ENCODE measurements around the gene ERCC1. TPM values are rescaled to one million over a fixed set of nuclear protein-coding genes. Genes with fewer than 3 reads are reported as not detected.
A peak's percentile ranks its signal among the peaks of the same experiment; 100 is the strongest.

ERCC1 gene
- total RNA-seq, 1 experiment from 2014 or later, result 57.3 TPM

- H3K9me2 ChIP-seq (replicated peaks; ENCODE audit: low read length), result no peaks in the 10 kb centered on the region
- H3K27ac ChIP-seq (ENCODE audit: low read length), result peak overlapping the region; percentile 73
- H3K9me3 ChIP-seq (ENCODE audit: low read length), result no peaks in the 10 kb centered on the region
- ChIA-PET CTCF (no interaction called here), POLR2A (ENCODE audit: unreplicated experiment) (interaction anchor here (0.6 to 1.0 kb wide), 2 partner anchors 16 to 22 kb away, joined by 4 to 8 read pairs; no protein-coding TSS in a partner anchor)
- BruUV-seq (replicated peaks), result TSS peak; percentile 94
- no peaks in the 10 kb centered on the region for H3K27me3 ChIP-seq (ENCODE audit: low read length)
- ATAC-seq, result no peak; the same call in 1 of the 2 replicates
- H3K4me2 ChIP-seq (ENCODE audit: low read length), result peak overlapping the region; percentile 99
- no peaks in the 10 kb centered on the region for H3K36me3 ChIP-seq (ENCODE audit: low read depth, low read length)
- H3K4me1 ChIP-seq (ENCODE audit: insufficient read depth, low read length), result peaks cover 37% of the 10 kb centered on the region
- intact Hi-C loops (cut with micrococcal nuclease), result loop anchor here (2.0 kb wide), 1 partner anchor 16 kb away; the partner anchor contains the start of gene FOSB
- TF ChIP-seq EZH2 (IDR thresholded peaks at IDR 0.05; ENCODE audit: low read length, unreplicated experiment) (no peak), CTCF (conservative IDR thresholded peaks at IDR 0.05; ENCODE audit: low read depth, low read length) (no peak), EZH2phosphoT487 (IDR thresholded peaks at IDR 0.05; ENCODE audit: borderline replicate concordance, low read length) (no peak)
- DNase-seq, result peak; percentile 24
- no peaks in the 10 kb centered on the region for H3K79me2 ChIP-seq (ENCODE audit: low read length)
- H3K9ac ChIP-seq (ENCODE audit: low read length), result peak overlapping the region; percentile 86
- H3F3A ChIP-seq (ENCODE audit: low read length, unreplicated experiment), result no peaks in the 10 kb centered on the region
- no peaks in the 10 kb centered on the region for H4K20me1 ChIP-seq (ENCODE audit: low read length)
- H3K4me3 ChIP-seq (ENCODE audit: low read length), result peak overlapping the region; percentile 77
- peak overlapping the region; percentile 82 for H2AFZ ChIP-seq (ENCODE audit: low read length)
Observed at GRCh38 chr19:45451131-45451849, 27.6 kb upstream of the ERCC1 start.

DNA sequence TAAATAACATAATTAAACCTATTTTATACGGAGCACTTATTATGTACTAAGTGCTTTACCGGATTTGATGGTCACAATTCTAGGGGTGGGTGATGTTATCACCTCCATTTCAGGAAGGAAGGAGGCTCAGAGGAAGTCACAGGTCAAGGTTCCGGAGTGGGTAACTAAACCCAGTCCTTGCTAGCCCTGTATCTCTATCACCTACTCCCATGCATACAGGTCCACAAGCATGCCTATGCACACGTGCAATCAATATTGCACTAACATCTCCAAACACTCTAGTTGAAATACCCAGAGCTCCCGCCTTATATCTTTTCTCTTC, 26.3 kb upstream of the ERCC1 start:
- Histone ChIP-seq H3K4me2 (ENCODE audit: low read length) (peak overlapping the region; percentile 89), H3K79me2 (ENCODE audit: low read length) (no peaks in the 10 kb centered on the region), H3F3A (ENCODE audit: low read length, unreplicated experiment) (no peaks in the 10 kb centered on the region), H3K27ac (ENCODE audit: low read length) (peak overlapping the region; percentile 78), H4K20me1 (ENCODE audit: low read length) (no peaks in the 10 kb centered on the region), H3K9me2 (replicated peaks; ENCODE audit: low read length) (no peaks in the 10 kb centered on the region), H3K4me1 (ENCODE audit: insufficient read depth, low read length) (peaks cover 25% of the 10 kb centered on the region), H3K9me3 (ENCODE audit: low read length) (no peaks in the 10 kb centered on the region), H3K9ac (ENCODE audit: low read length) (peak overlapping the region; percentile 90), H3K36me3 (ENCODE audit: low read depth, low read length) (no peaks in the 10 kb centered on the region), H3K4me3 (ENCODE audit: low read length) (peak overlapping the region; percentile 70), H2AFZ (ENCODE audit: low read length) (peak overlapping the region; percentile 80), H3K27me3 (ENCODE audit: low read length) (no peaks in the 10 kb centered on the region)
- ChIA-PET POLR2A (ENCODE audit: unreplicated experiment) (interaction anchor here (0.7 to 1.1 kb wide), 2 partner anchors 19 to 127 kb away, joined by 3 to 4 read pairs; no protein-coding TSS in a partner anchor), CTCF (no interaction called here)
- no TSS peak for BruUV-seq (replicated peaks)
- TF ChIP-seq EZH2phosphoT487 (IDR thresholded peaks at IDR 0.05; ENCODE audit: borderline replicate concordance, low read length) (no peak), EZH2 (IDR thresholded peaks at IDR 0.05; ENCODE audit: low read length, unreplicated experiment) (no peak), CTCF (conservative IDR thresholded peaks at IDR 0.05; ENCODE audit: low read depth, low read length) (no peak)
- ATAC-seq, result peak; percentile 8; the same call in 1 of the 2 replicates
- no peak for DNase-seq
- intact Hi-C loops (cut with micrococcal nuclease), result loop anchor here (2.0 kb wide), 1 partner anchor 17 kb away; the partner anchor contains the start of gene FOSB

DNA sequence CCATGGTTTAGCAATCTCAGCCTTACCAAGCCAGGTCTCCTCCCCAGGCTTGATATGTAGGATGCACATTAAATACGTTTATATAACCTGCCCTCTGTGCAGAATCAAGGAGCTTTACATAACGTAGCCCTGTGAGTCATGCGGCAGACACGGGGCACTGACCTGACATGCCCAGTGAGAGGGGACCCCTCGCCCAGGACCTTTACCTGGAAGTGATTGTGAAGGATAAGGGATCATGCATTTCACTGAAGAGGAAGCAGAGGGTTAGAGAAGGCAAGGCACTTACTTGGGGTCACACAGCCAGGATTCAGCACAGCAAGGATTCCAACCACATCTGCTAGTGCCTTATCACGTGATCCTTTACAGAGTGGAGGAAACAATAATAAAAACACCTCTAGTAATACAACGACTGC, 25.2 kb upstream of the ERCC1 start:
- Histone ChIP-seq H3K9ac (ENCODE audit: low read length) (no peak overlapping the region), H3F3A (ENCODE audit: low read length, unreplicated experiment) (no peaks in the 10 kb centered on the region), H3K79me2 (ENCODE audit: low read length) (no peaks in the 10 kb centered on the region), H4K20me1 (ENCODE audit: low read length) (no peaks in the 10 kb centered on the region), H3K27ac (ENCODE audit: low read length) (peak overlapping the region; percentile 43), H3K4me2 (ENCODE audit: low read length) (peak overlapping the region; percentile 62), H3K36me3 (ENCODE audit: low read depth, low read length) (no peaks in the 10 kb centered on the region), H3K4me3 (ENCODE audit: low read length) (no peak overlapping the region), H3K9me2 (replicated peaks; ENCODE audit: low read length) (no peaks in the 10 kb centered on the region), H2AFZ (ENCODE audit: low read length) (no peak overlapping the region), H3K9me3 (ENCODE audit: low read length) (no peaks in the 10 kb centered on the region), H3K4me1 (ENCODE audit: insufficient read depth, low read length) (peaks cover 29% of the 10 kb centered on the region), H3K27me3 (ENCODE audit: low read length) (no peaks in the 10 kb centered on the region)
- TF ChIP-seq EZH2 (IDR thresholded peaks at IDR 0.05; ENCODE audit: low read length, unreplicated experiment), result no peak
- peak; percentile 58 for DNase-seq
- ATAC-seq, result peak; percentile 34
- POLR2A ChIA-PET (ENCODE audit: unreplicated experiment), result interaction anchor here (0.5 to 1.1 kb wide), 4 partner anchors 19 to 1784 kb away, joined by 3 read pairs; partner anchors contain the start of gene FOSB
- intact Hi-C loops (cut with micrococcal nuclease), result no loop called here
- BruUV-seq (replicated peaks), result no TSS peak
- CTCF ChIA-PET, result no interaction called here

Measured in PC-3 (cell line).